Esophagus (tissue), 2 donors: ENCODE results near the gene HMGCS2. TPM values are rescaled to one million over a fixed set of nuclear protein-coding genes. Genes with fewer than 3 reads are reported as not detected.
A peak's percentile ranks its signal among the peaks of the same experiment; 100 is the strongest.
"Not testable (repeated sequence)": the region's sequence is repeated elsewhere in the genome, so short reads cannot be mapped to it uniquely, and the experiment has no call there.

ENCODE experiments used
- H3K27ac ChIP-seq, 2 donors: one replicate each; pipeline ENCODE4 v1.5.1; 2013; ENCODE audit warnings: low read depth in 2 of 2, mild to moderate bottlenecking in 2 of 2, inconsistent platforms in 1 of 2, low read length in 1 of 2, moderate library complexity in 1 of 2
- H3K27me3 ChIP-seq, 2 donors: one replicate each; pipeline ENCODE4 v1.6.1; 2013; ENCODE audit warnings: low read length in 2 of 2, control low read depth in 1 of 2, mild to moderate bottlenecking in 1 of 2; ENCODE audit not compliant: insufficient read depth in 2 of 2, control insufficient read depth in 1 of 2
- H3K36me3 ChIP-seq, 2 donors: one replicate each; pipeline ENCODE4 v1.6.1; 2013; ENCODE audit warnings: low read length in 1 of 2; ENCODE audit not compliant: control insufficient read depth in 2 of 2, insufficient read depth in 2 of 2
- H3K4me1 ChIP-seq, 2 donors: one replicate each; pipeline ENCODE4 v1.6.1; 2013; ENCODE audit warnings: low read length in 1 of 2; ENCODE audit not compliant: control insufficient read depth in 2 of 2, insufficient read depth in 2 of 2
- H3K4me3 ChIP-seq, 2 donors: one replicate each; pipeline ENCODE4 v1.5.1; 2013; ENCODE audit warnings: low read length in 2 of 2, mild to moderate bottlenecking in 2 of 2, low read depth in 1 of 2, moderate library complexity in 1 of 2
- H3K9me3 ChIP-seq, 2 donors: one replicate each; pipeline ENCODE4 v1.6.1; 2013; ENCODE audit warnings: mild to moderate bottlenecking in 2 of 2, low read depth in 1 of 2, low read length in 1 of 2, moderate library complexity in 1 of 2; ENCODE audit not compliant: control insufficient read depth in 2 of 2, insufficient read depth in 1 of 2
- whole genome bisulfite sequencing, 2 donors: extraction: QIAGEN DNeasy Blood & Tissue Kit; methylation state at CpG; one replicate each; pipeline ENCODE4 v1.1.7; 2013; 5-methylcytosine and 5-hydroxymethylcytosine counted together
- polyA plus RNA-seq, 2 donors: library from polyadenylated mRNA; stranded (reverse); fragments of 200-250 nt; gene quantifications; one replicate each; pipeline ENCODE4 v1.2.3, GENCODE V29; 2013
- donor health status: healthy with polysubstance abuse.
- donor health status: Bipolar disorder and iron deficiency.

HMGCS2 gene
- polyA plus RNA-seq, 2 donors: 1.3 to 5.8 TPM

GRCh38 chr1:119794230-119794875 lies 25.6 kb upstream of the HMGCS2 start:
- 65 to 66% methylated on average over 8 of the region's 8 CpGs for WGBS, 2 donors
- Histone ChIP-seq H3K27ac (no peak overlapping the region), H3K9me3 (no peaks in the 10 kb centered on the region), H3K4me3 (no peak overlapping the region), H3K36me3 (no peaks in the 10 kb centered on the region), H3K4me1 (peaks cover 3 to 10% of the 10 kb centered on the region in 2 donors), H3K27me3 (no peaks in the 10 kb centered on the region)

- Histone ChIP-seq H3K4me3 (no peak overlapping the region), H3K36me3 (no peaks in the 10 kb centered on the region), H3K27ac (peak overlapping the region; percentile 39 to 76), H3K27me3 (no peaks in the 10 kb centered on the region), H3K9me3 (no peaks in the 10 kb centered on the region), H3K4me1 (peaks cover 3 to 10% of the 10 kb centered on the region in 2 donors)
- 68 to 77% methylated on average over 4 of the region's 4 CpGs for WGBS, 2 donors
These were observed 22.7 kb upstream of the HMGCS2 start for GRCh38 chr1:119791377-119791776.

- H3K9me3 ChIP-seq: no peaks in the 10 kb centered on the region
- peak overlapping the region; percentile 63 to 83 for H3K27ac ChIP-seq
- WGBS, 2 donors: 28 to 29% methylated on average over 9 of the region's 9 CpGs
- no peak overlapping the region for H3K4me3 ChIP-seq
- no peaks in the 10 kb centered on the region for H3K27me3 ChIP-seq
- H3K4me1 ChIP-seq: peaks cover 3 to 10% of the 10 kb centered on the region in 2 donors
- H3K36me3 ChIP-seq: no peaks in the 10 kb centered on the region
These were observed 21.9 kb upstream of the HMGCS2 start for GRCh38 chr1:119790451-119791198.

- 27 to 38% methylated on average over 2 of the region's 2 CpGs for WGBS, 2 donors
- no peaks in the 10 kb centered on the region for H3K9me3 ChIP-seq
- peak overlapping the region in 1 of 2 donors; percentile 18 for H3K27ac ChIP-seq
- peaks cover 4% of the 10 kb centered on the region in 2 donors for H3K4me1 ChIP-seq
- no peaks in the 10 kb centered on the region for H3K36me3 ChIP-seq
- no peaks in the 10 kb centered on the region for H3K27me3 ChIP-seq
- H3K4me3 ChIP-seq: no peak overlapping the region
These were observed 19.1 kb upstream of the HMGCS2 start for GRCh38 chr1:119787776-119788175.

GRCh38 chr1:119786473-119787050 lies 17.9 kb upstream of the HMGCS2 start:
- WGBS, 2 donors: 52 to 55% methylated on average over 4 of the region's 4 CpGs
- peak overlapping the region in 1 of 2 donors; percentile 55 for H3K27ac ChIP-seq
- H3K4me3 ChIP-seq, H3K27me3 ChIP-seq, H3K9me3 ChIP-seq, H3K4me1 ChIP-seq, H3K36me3 ChIP-seq: not testable (repeated sequence)

DNA sequence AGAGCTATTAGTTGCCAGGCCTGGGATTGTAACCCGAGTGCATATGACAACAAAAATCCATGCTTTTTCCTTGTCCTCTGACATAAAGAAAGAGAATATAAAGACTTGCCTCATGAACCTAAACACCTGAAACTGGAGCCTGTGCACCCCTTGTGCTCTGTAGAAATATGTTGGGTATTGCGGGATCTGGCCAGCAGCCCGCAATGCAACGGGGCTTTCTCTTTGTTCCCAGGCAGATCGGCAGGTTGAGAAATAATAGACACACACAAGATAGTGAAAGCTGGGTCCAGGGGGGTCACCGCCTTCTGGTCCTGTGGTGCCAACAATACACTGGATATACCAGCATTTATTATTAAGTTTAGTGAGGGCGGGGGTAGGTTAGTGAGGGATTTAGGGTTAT lies 17.3 kb upstream of the HMGCS2 start:
- not testable (repeated sequence) for H3K36me3 ChIP-seq, H3K9me3 ChIP-seq, H3K4me1 ChIP-seq, H3K4me3 ChIP-seq, H3K27me3 ChIP-seq
- peak overlapping the region; percentile 68 to 75 for H3K27ac ChIP-seq
- 56 to 57% methylated on average over 7 of the region's 7 CpGs for WGBS, 2 donors

- Histone ChIP-seq H3K9me3 (no peaks in the 10 kb centered on the region), H3K4me3 (no peak overlapping the region), H3K27me3 (no peaks in the 10 kb centered on the region), H3K27ac (peak overlapping the region; percentile 11 to 15), H3K36me3 (no peaks in the 10 kb centered on the region), H3K4me1 (peaks cover 4 to 6% of the 10 kb centered on the region in 2 donors)
- 46 to 50% methylated on average over 3 of the region's 3 CpGs for WGBS, 2 donors
These were observed 15.6 kb upstream of the HMGCS2 start for GRCh38 chr1:119784191-119784781.

GRCh38 chr1:119783354-119784185 lies 14.9 kb upstream of the HMGCS2 start:
- Histone ChIP-seq H3K27me3 (no peaks in the 10 kb centered on the region), H3K9me3 (no peaks in the 10 kb centered on the region), H3K36me3 (no peaks in the 10 kb centered on the region), H3K4me3 (no peak overlapping the region), H3K4me1 (peaks cover 4 to 6% of the 10 kb centered on the region in 2 donors), H3K27ac (peak overlapping the region; percentile 61 to 85)
- 60 to 63% methylated on average over 6 of the region's 6 CpGs for WGBS, 2 donors
